ENCODE results near the gene RCAN3.
A peak's percentile ranks its signal among the peaks of the same experiment; 100 is the strongest.

The RCAN3 gene

DNA sequence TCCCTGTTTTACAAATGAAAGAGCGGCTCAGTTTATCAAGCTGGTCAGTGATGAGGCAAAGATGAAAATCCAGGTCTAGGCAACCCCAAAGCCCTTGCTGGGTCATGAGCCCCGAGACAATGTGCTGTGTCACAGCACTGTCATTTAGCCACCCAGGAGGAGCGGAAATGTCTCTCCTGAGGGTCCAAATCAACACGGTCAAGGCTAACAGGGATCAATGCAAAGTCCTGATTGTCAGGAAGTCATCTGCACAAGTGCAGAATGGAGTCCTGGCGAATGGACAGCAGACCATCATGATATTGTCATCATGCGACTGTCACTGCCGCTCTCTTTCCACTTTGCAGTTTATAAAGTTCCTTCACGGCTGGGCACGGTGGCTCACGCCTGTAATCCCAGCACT is 83.5 kb downstream of the RCAN3 start:
- no peak for DNase-seq

DNA sequence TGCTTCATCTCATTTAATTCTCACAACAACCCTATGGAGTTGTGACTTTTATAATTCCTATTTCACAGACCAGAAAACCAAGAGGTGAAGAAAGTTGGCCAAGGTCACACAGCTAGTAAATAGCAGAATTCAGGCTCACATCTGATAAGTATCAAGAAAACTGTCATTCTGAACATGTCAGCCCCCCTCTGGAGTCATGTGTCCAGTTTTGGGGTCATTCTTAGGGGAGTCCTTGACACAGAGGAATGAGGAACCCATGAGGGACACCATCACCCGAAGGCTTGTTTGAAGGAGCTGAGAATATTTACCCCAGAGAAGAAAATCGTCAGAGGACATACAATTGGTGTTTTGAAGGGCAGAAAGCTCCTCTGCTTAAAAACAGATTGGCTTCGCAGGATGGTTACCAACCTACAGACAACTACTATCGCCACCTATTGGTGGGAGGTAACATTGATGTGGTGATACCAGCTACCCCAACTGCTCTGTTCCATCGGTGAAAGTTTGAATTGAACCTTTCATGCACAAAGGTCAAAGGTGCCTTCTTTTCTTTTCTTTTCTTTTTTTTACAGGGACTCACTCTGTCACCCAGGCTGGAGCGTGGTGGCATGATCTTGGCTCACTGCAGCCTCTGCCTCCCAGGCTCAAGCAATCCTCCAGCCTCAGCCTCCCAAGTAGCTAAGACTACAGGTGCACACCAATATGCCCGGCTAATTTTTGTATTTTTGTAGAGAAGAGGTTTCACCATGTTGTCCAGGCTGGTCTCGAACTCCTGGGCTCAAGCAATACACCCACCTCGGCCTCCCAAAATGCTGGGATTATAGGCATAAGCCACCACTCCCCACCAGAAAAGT is 84.6 kb downstream of the RCAN3 start:
- DNase-seq: peak; percentile 81

DNA sequence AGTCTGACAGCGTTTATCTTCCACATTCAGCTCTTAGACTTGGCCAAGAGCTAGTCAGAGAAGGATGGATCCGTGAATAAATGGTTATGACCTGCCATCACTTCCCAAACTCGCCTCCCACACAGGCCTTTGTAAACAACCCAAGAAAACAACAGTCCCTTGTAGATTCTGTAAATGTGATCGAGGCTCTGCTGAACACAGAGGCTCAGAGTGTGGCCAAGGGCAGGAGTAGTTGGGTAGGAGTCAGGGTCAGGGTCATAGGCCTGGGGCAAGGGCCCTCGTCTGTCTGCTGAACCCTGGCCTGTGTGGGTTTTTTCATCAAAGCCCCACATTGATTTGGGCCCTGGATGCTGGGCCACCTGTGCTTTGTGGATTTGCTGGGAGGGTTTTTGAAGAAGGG is 85.9 kb downstream of the RCAN3 start:
- DNase-seq: no peak

DNA sequence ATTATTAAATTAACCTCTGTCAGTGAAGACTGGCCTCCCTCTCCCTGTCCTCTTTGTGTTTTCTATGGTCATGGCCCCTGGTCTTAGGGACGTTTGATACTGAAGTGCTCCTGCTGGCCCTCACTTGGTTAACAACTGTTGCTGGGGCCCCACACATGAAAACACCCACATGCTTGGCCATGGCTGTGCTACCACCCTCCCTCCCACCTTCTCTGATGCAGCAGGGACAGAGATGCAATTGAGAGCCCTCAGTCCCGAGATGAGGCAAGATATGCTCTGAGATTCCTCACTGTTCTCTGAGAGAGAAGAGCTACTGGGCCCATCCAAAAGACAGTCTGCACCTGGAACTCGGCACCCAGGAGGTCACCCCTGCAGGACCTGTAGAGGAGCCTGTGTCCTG is 86.6 kb downstream of the RCAN3 start:
- DNase-seq: no peak
